Measurements from ENCODE around the gene ZNF48.

DNA sequence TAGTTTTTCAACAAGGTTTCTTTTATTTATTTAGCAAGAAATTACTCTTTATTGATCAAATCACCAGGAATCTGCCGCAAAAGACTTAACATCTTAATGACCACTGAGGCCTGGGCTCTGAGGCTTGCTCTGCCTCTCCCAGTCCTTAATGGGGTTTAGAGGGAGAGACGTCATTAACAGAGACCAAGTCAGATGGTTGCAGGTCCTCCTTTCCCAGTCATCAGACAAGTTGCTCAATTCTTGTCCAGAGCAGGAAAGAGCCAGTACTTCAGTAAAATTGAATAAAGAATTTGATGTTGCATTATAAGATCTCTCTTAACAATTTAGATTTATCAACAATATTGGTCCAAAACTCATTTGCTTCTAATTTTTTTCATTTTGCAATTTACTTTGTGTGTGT lies 48.4 kb downstream of the ZNF48 start:
- TF ChIP-seq EP300 (conservative IDR thresholded peaks at IDR 0.05; ENCODE audit: poor library complexity, severe bottlenecking), result no peak
- TF ChIP-seq, protein P1, sequence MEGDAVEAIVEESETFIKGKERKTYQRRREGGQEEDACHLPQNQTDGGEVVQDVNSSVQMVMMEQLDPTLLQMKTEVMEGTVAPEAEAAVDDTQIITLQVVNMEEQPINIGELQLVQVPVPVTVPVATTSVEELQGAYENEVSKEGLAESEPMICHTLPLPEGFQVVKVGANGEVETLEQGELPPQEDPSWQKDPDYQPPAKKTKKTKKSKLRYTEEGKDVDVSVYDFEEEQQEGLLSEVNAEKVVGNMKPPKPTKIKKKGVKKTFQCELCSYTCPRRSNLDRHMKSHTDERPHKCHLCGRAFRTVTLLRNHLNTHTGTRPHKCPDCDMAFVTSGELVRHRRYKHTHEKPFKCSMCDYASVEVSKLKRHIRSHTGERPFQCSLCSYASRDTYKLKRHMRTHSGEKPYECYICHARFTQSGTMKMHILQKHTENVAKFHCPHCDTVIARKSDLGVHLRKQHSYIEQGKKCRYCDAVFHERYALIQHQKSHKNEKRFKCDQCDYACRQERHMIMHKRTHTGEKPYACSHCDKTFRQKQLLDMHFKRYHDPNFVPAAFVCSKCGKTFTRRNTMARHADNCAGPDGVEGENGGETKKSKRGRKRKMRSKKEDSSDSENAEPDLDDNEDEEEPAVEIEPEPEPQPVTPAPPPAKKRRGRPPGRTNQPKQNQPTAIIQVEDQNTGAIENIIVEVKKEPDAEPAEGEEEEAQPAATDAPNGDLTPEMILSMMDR (IDR thresholded peaks at IDR 0.05; ENCODE audit: poor library complexity, severe bottlenecking), result no peak
